Endothelial cell of umbilical vein (primary cell): ENCODE results near the gene MORC2.

Experiments
- CTCF ChIP-seq, 2 donors: IDR thresholded peaks; 1 replicate in 1 of 2; 2 replicates in 1 of 2; pipeline ENCODE4 v1.5.1; 2011; ENCODE audit warnings: low read length in 2 of 2, mild to moderate bottlenecking in 2 of 2, moderate library complexity in 2 of 2, control low read depth in 1 of 2, inconsistent platforms in 1 of 2, low read depth in 1 of 2; ENCODE audit not compliant: insufficient read depth in 1 of 2; ENCODE audit errors: extremely low read depth in 1 of 2
- EZH2 ChIP-seq: IDR thresholded peaks from 2 replicates; pipeline ENCODE4 v1.6.1; 2012; ENCODE audit warnings: borderline replicate concordance, low read depth, mild to moderate bottlenecking, moderate library complexity, low read length, inconsistent platforms; ENCODE audit not compliant: severe bottlenecking
- FOS ChIP-seq: IDR thresholded peaks from 2 replicates; pipeline ENCODE4 v1.6.1; 2011; ENCODE audit warnings: mild to moderate bottlenecking, low read length, moderate library complexity, borderline replicate concordance; ENCODE audit not compliant: insufficient read depth
- MAX ChIP-seq: IDR thresholded peaks from 2 replicates; pipeline ENCODE4 v1.6.1; 2011; ENCODE audit not compliant: insufficient read depth, insufficient read length
- MYC ChIP-seq: IDR thresholded peaks from one replicate; pipeline ENCODE4 v1.6.1; 2011; ENCODE audit warnings: mild to moderate bottlenecking, low read depth, low read length
- POLR2A ChIP-seq: IDR thresholded peaks from 2 replicates; pipeline ENCODE4 v1.6.1; 2012; ENCODE audit warnings: low read depth, mild to moderate bottlenecking, control low read depth, low read length
- POLR2AphosphoS5 ChIP-seq: IDR thresholded peaks from 2 replicates; pipeline ENCODE4 v1.6.1; 2012; ENCODE audit warnings: low read depth, mild to moderate bottlenecking, control low read depth, low read length, moderate library complexity; ENCODE audit not compliant: insufficient read depth

- no peak for TF ChIP-seq POLR2AphosphoS5
- no peak for TF ChIP-seq CTCF (IDR thresholded peaks at IDR 0.05; ENCODE audit: extremely low read depth in 1 of 2, insufficient read depth in 1 of 2, low read depth in 1 of 2, low read length in 2 of 2)
- TF ChIP-seq MAX: no peak
- TF ChIP-seq EZH2: no peak
- TF ChIP-seq POLR2A: no peak
- no peak for TF ChIP-seq MYC
- TF ChIP-seq FOS: no peak
These were observed 26.4 kb upstream of the MORC2 start for GRCh38 chr22:30994960-30995359.
